Measurements from ENCODE around the gene NEURL1.

DNA sequence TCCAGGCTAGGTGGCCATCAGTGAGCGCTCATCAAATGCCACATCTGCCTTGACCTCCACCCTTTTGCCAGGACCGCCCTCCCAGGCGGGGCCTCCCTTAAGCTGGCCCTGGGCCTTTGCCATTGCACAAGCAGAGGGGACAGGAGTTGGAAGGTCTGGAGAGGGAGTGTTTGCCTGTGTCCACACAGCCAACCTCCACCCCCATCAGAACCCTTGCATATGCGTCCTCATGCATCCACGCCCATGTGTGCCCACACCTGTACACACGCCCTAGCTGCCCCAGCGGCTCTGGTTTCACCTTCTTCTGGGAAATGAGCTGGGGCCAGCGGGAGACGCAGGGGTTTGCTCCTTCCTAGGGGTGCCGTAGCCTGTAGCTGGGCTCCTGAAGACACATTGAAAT is 64.0 kb downstream of the NEURL1 start:
- TF ChIP-seq, protein P1, sequence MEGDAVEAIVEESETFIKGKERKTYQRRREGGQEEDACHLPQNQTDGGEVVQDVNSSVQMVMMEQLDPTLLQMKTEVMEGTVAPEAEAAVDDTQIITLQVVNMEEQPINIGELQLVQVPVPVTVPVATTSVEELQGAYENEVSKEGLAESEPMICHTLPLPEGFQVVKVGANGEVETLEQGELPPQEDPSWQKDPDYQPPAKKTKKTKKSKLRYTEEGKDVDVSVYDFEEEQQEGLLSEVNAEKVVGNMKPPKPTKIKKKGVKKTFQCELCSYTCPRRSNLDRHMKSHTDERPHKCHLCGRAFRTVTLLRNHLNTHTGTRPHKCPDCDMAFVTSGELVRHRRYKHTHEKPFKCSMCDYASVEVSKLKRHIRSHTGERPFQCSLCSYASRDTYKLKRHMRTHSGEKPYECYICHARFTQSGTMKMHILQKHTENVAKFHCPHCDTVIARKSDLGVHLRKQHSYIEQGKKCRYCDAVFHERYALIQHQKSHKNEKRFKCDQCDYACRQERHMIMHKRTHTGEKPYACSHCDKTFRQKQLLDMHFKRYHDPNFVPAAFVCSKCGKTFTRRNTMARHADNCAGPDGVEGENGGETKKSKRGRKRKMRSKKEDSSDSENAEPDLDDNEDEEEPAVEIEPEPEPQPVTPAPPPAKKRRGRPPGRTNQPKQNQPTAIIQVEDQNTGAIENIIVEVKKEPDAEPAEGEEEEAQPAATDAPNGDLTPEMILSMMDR (IDR thresholded peaks at IDR 0.05), result no peak
- TF ChIP-seq POLR2A (IDR thresholded peaks at IDR 0.05), result no peak
